Coronary artery (tissue), 2 donors: ENCODE data around the gene BTF3.

ENCODE experiments used
- DNase-seq: peaks from one replicate; pipeline ENCODE4 v3.0.0-alpha.2; 2017; ENCODE audit warnings: low spot score
- H3K27ac ChIP-seq, 2 donors: fragments of 200-600 bp; sonication (generic); one replicate each; pipeline ENCODE4 v1.5.1; 2016 to 2019
- H3K4me3 ChIP-seq: fragments of 200-600 bp; sonication (generic); 2 replicates; pipeline ENCODE4 v1.5.1; 2016; ENCODE audit warnings: mild to moderate bottlenecking, moderate library complexity
- CTCF ChIP-seq: fragments of 200-600 bp; sonication (generic); IDR thresholded peaks from one replicate; pipeline ENCODE4 v1.5.1; 2019; ENCODE audit warnings: antibody characterized with exemption

The BTF3 gene

GRCh38 chr5:73487815-73488214, 10.4 kb upstream of the BTF3 start:
- no peak for DNase-seq
- TF ChIP-seq CTCF, result no peak

GRCh38 chr5:73488806-73489205, 9.4 kb upstream of the BTF3 start:
- DNase-seq, result no peak
- no peak overlapping the region for H3K4me3 ChIP-seq
- no peak overlapping the region for H3K27ac ChIP-seq
- no peak for TF ChIP-seq CTCF

More at GRCh38 chr5:73487815-73488214, 10.4 kb upstream of the BTF3 start:
- Histone ChIP-seq H3K27ac (no peak overlapping the region), H3K4me3 (no peak overlapping the region)

- H3K27ac ChIP-seq, result no peak overlapping the region
- no peak for TF ChIP-seq CTCF
- DNase-seq, result no peak
- no peak overlapping the region for H3K4me3 ChIP-seq
Observed at GRCh38 chr5:73490088-73490487, 8.2 kb upstream of the BTF3 start.

- H3K27ac ChIP-seq, result no peak overlapping the region
- no peak for TF ChIP-seq CTCF
- no peak overlapping the region for H3K4me3 ChIP-seq
- DNase-seq, result no peak
Observed at GRCh38 chr5:73491155-73491554, 7.1 kb upstream of the BTF3 start.

- no peak overlapping the region for H3K4me3 ChIP-seq
- DNase-seq, result no peak
- no peak overlapping the region for H3K27ac ChIP-seq
- no peak for TF ChIP-seq CTCF
Observed at GRCh38 chr5:73493421-73493820, 4.8 kb upstream of the BTF3 start.

- no peak for TF ChIP-seq CTCF
- H3K27ac ChIP-seq, result no peak overlapping the region
- no peak overlapping the region for H3K4me3 ChIP-seq
- no peak for DNase-seq
Observed at GRCh38 chr5:73494721-73495120, 3.5 kb upstream of the BTF3 start.

- no peak for DNase-seq
- Histone ChIP-seq H3K4me3 (no peak overlapping the region), H3K27ac (no peak overlapping the region)
- TF ChIP-seq CTCF, result no peak
Observed at GRCh38 chr5:73495772-73496335, 2.4 kb upstream of the BTF3 start.
